Sigmoid colon (tissue), 4 donors: ENCODE measurements around the gene DGKE.

Source experiments
- CTCF ChIP-seq, 4 experiments: fragments of 450-650 bp in 3 of 4; fragments of 200-600 bp in 1 of 4; IDR thresholded peaks; one replicate each; pipeline ENCODE4 v1.5.1; 2016 to 2019; ENCODE audit warnings: antibody characterized with exemption in 4 of 4, mild to moderate bottlenecking in 3 of 4, moderate library complexity in 2 of 4
- EP300 ChIP-seq, 4 donors: sonication (generic); formaldehyde crosslinking; IDR thresholded peaks; one replicate each; pipeline ENCODE4 v1.6.1; 2017; ENCODE audit warnings: antibody characterized with exemption in 4 of 4
- POLR2A ChIP-seq, 2 donors: fragments of 450-650 bp; IDR thresholded peaks; one replicate each; pipeline ENCODE4 v1.6.1; 2016; ENCODE audit warnings: antibody characterized with exemption in 2 of 2, mild to moderate bottlenecking in 2 of 2, moderate library complexity in 2 of 2
- POLR2AphosphoS5 ChIP-seq, 4 donors: sonication (generic); formaldehyde crosslinking; IDR thresholded peaks; one replicate each; pipeline ENCODE4 v1.6.1; 2017; ENCODE audit warnings: antibody characterized with exemption in 4 of 4

GRCh38 chr17:56902348-56902747, 68.4 kb downstream of the DGKE start:
- TF ChIP-seq CTCF (IDR thresholded peaks at IDR 0.05) (no peak), POLR2A (IDR thresholded peaks at IDR 0.05) (no peak), POLR2AphosphoS5 (IDR thresholded peaks at IDR 0.05) (no peak), EP300 (IDR thresholded peaks at IDR 0.05) (no peak)
